Upper lobe of left lung (tissue), 6 donors: ENCODE data around the gene PDE11A. TPM values are rescaled to one million over a fixed set of nuclear protein-coding genes. Genes with fewer than 3 reads are reported as not detected.
A peak's percentile ranks its signal among the peaks of the same experiment; 100 is the strongest.

Experiments used
- ATAC-seq, 2 donors: fragments of 200-7000 bp; cut with Tn5 transposase; one replicate each; pipeline ENCODE4 v1.9.1; 2022; ENCODE audit warnings: mild to moderate bottlenecking in 2 of 2, moderate library complexity in 2 of 2; ENCODE audit not compliant: low FRiP score in 2 of 2
- DNase-seq, 2 donors: peaks; one replicate each; pipeline ENCODE4 v3.0.0-alpha.2; 2019 to 2020
- H3K27ac ChIP-seq, 4 donors: fragments of 200-600 bp; sonication (generic); one replicate each; pipeline ENCODE4 v1.5.1; 2016 to 2019
- H3K27me3 ChIP-seq, 4 donors: fragments of 200-600 bp; sonication (generic); one replicate each; pipeline ENCODE4 v1.5.1; 2017 to 2019
- H3K36me3 ChIP-seq, 4 donors: fragments of 200-600 bp; sonication (generic); one replicate each; pipeline ENCODE4 v1.5.1; 2016 to 2019
- H3K4me1 ChIP-seq, 4 donors: fragments of 200-600 bp; sonication (generic); one replicate each; pipeline ENCODE4 v1.5.1; 2018 to 2019
- H3K4me3 ChIP-seq, 4 donors: fragments of 200-600 bp; sonication (generic); one replicate each; pipeline ENCODE4 v1.5.1; 2017 to 2019; ENCODE audit warnings: mild to moderate bottlenecking in 2 of 4, moderate library complexity in 1 of 4
- H3K9me3 ChIP-seq, 4 donors: fragments of 200-600 bp; sonication (generic); one replicate each; pipeline ENCODE4 v1.5.1; 2018 to 2019
- EP300 ChIP-seq, 4 donors: sonication (generic); formaldehyde crosslinking; IDR thresholded peaks; one replicate each; pipeline ENCODE4 v1.5.1; 2017; ENCODE audit warnings: antibody characterized with exemption in 4 of 4, control low read depth in 2 of 4
- POLR2A ChIP-seq, 4 donors: fragments of 450-650 bp; IDR thresholded peaks; one replicate each; pipeline ENCODE4 v1.5.1; 2016 to 2017; ENCODE audit warnings: antibody characterized with exemption in 4 of 4, mild to moderate bottlenecking in 2 of 4
- POLR2AphosphoS5 ChIP-seq, 2 donors: sonication (generic); formaldehyde crosslinking; IDR thresholded peaks; one replicate each; pipeline ENCODE4 v1.5.1; 2017; ENCODE audit warnings: antibody characterized with exemption in 2 of 2
- WGBS, 2 donors: methylation state at CpG; one replicate each; pipeline ENCODE4 v1.1.5; 2017 to 2018; 5-methylcytosine and 5-hydroxymethylcytosine counted together
- total RNA-seq, 6 donors: library from RNA; depleted of rRNA in 4 of 6; stranded (reverse); fragments of >200 nt in 4 of 6; gene quantifications; one replicate each; pipeline versions ENCODE4 v1.1.0 to v1.2.1, GENCODE V29; 2016 to 2021
- TF ChIP-seq, protein P1 (sequence below), 6 experiments: fragments of 450-650 bp in 4 of 6; fragments of 200-600 bp in 2 of 6; sonication (generic) in 2 of 6; IDR thresholded peaks; one replicate each; pipeline ENCODE4 v1.5.1; 2016 to 2019; ENCODE audit warnings: antibody characterized with exemption in 6 of 6
- donor health status: DM: no; HTN: no; CAD: no; lungs with moderate emphysema.
- donor health status: DM: no; HTN: yes; CAD: no; lungs with severe emphysema.

PDE11A gene
- total RNA-seq, 6 donors from 2014 or later = 0.03 to 0.57 (median 0.33) TPM; not detected in 3

DNA sequence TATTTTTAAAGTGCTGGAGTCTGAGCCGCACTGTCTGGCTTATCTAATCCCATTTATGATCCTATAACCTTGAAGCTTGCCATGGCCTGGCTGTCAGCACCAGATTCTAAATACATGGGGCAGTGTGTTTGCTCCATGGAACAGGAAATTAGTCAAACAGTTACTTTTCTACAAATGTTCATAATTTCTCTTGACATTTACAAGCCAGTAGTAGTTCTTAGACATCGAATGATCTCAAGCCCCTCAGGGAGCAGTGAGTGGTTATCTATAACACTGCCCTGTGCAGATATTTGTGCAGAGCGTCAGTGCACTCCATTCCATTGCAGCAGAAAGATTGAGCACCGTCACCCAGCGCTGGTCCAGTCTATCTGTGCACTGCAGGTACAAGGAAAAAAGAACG, 474.8 kb downstream of the PDE11A start:
- Histone ChIP-seq H3K4me1 (peaks cover 0 to 4% (median 0%) of the 10 kb centered on the region in 4 donors), H3K36me3 (no peaks in the 10 kb centered on the region), H3K27me3 (no peaks in the 10 kb centered on the region), H3K27ac (no peak overlapping the region), H3K9me3 (no peaks in the 10 kb centered on the region), H3K4me3 (no peak overlapping the region)
- 62 to 70% methylated on average over 6 of the region's 6 CpGs for WGBS, 2 donors
- TF ChIP-seq POLR2A (IDR thresholded peaks at IDR 0.05) = no peak
- TF ChIP-seq, protein P1, sequence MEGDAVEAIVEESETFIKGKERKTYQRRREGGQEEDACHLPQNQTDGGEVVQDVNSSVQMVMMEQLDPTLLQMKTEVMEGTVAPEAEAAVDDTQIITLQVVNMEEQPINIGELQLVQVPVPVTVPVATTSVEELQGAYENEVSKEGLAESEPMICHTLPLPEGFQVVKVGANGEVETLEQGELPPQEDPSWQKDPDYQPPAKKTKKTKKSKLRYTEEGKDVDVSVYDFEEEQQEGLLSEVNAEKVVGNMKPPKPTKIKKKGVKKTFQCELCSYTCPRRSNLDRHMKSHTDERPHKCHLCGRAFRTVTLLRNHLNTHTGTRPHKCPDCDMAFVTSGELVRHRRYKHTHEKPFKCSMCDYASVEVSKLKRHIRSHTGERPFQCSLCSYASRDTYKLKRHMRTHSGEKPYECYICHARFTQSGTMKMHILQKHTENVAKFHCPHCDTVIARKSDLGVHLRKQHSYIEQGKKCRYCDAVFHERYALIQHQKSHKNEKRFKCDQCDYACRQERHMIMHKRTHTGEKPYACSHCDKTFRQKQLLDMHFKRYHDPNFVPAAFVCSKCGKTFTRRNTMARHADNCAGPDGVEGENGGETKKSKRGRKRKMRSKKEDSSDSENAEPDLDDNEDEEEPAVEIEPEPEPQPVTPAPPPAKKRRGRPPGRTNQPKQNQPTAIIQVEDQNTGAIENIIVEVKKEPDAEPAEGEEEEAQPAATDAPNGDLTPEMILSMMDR (IDR thresholded peaks at IDR 0.05) = no peak
- TF ChIP-seq POLR2AphosphoS5 (IDR thresholded peaks at IDR 0.05) = no peak
- no peak for TF ChIP-seq EP300 (IDR thresholded peaks at IDR 0.05)
- DNase-seq (no peak), ATAC-seq (peak in 1 of 2 donors; percentile 63)

DNA sequence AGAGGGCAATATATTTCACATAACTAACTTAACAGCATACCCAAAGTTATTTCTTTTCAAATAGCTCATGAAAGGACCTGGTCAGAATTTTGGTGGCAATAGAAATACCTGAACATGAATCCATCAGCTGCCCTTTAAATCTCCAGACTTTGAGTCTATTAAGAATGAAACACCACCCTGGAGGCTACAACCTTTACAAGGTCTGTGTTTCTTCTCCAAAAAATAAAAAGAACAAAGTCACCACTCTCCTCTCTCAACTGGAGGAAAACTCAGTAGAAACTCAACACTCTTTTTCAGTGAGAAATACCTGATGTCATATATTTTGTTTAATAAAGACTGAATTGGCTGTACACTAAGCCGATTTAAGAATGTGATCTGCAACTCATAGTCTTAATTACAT, 475.7 kb downstream of the PDE11A start:
- WGBS, 2 donors = 83 to 98% methylated on average over 1 of the region's 1 CpG
- ATAC-seq (no peak), DNase-seq (no peak)
- TF ChIP-seq POLR2A (IDR thresholded peaks at IDR 0.05) = no peak
- TF ChIP-seq POLR2AphosphoS5 (IDR thresholded peaks at IDR 0.05) = no peak
- no peak for TF ChIP-seq EP300 (IDR thresholded peaks at IDR 0.05)
- TF ChIP-seq, protein P1 (IDR thresholded peaks at IDR 0.05) = no peak
- no peaks in the 10 kb centered on the region for H3K9me3 ChIP-seq
- H3K27me3 ChIP-seq = no peaks in the 10 kb centered on the region
- H3K36me3 ChIP-seq = no peaks in the 10 kb centered on the region
- peaks cover 0 to 4% (median 0%) of the 10 kb centered on the region in 4 donors for H3K4me1 ChIP-seq
- H3K4me3 ChIP-seq = no peak overlapping the region
- no peak overlapping the region for H3K27ac ChIP-seq

DNA sequence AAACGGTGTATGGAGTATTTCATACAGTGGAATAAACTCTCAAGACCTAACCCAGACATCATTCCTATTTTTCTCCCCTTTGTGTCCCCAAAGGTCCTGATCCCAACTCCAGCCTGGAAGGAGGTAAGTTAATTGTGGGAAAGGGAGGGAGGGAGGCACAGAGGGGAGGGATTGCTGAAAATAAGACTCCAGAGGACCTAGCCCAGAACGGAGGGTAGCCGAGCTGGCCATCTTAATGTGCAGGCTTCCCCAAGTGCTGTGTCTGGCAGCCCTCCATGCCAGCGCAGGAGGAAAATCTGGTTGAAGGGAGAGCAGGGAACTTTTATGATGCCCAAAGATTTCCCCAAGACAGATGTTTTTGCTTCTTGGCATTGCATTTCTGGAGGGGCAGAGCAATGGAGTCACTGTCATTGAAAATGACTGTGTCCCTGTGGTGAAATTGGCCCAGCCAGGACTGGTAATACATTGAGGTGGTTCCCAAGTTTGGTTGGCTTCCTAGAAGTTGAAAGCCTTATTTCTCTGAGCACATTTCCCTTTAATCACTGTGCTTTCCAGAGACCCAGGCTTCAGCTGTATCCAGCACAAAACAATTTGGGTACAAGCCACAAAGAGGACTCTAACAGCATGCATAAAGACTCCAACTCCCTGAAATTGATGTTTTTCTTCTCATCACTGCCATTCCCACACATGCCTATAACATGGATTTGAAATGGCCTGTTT, 477.3 kb downstream of the PDE11A start:
- ATAC-seq (no peak), DNase-seq (no peak)
- H3K4me3 ChIP-seq = no peak overlapping the region
- H3K27me3 ChIP-seq = no peaks in the 10 kb centered on the region
- 92 to 94% methylated on average over 4 of the region's 4 CpGs for WGBS, 2 donors
- H3K27ac ChIP-seq = no peak overlapping the region
- TF ChIP-seq POLR2AphosphoS5 (IDR thresholded peaks at IDR 0.05) (no peak), EP300 (IDR thresholded peaks at IDR 0.05) (no peak), POLR2A (IDR thresholded peaks at IDR 0.05) (no peak)
- TF ChIP-seq, protein P1 (IDR thresholded peaks at IDR 0.05) = no peak
- H3K9me3 ChIP-seq = no peaks in the 10 kb centered on the region
- no peaks in the 10 kb centered on the region for H3K36me3 ChIP-seq
- peaks cover 0 to 4% (median 0%) of the 10 kb centered on the region in 4 donors for H3K4me1 ChIP-seq

DNA sequence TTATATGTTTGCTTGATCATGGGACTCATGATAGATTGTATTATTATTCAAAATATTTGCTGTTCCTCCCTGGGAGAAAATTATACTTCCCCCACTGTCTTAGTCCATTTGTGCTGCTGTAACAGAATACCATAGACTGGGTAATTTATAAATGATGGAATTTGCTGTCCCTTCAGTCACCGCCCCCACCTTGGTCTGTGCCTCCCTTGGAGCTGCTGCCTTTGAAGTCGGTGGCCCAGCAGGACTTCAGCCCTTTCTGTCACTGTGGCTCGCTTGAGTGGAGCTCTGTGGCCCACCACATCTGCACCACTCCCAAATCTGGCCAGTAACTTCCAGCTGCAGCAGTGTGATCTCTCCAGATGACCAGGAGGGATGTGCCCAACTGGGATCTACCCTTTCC, 479.2 kb downstream of the PDE11A start:
- Histone ChIP-seq H3K27ac (no peak overlapping the region), H3K27me3 (no peaks in the 10 kb centered on the region), H3K9me3 (no peaks in the 10 kb centered on the region), H3K36me3 (no peaks in the 10 kb centered on the region), H3K4me1 (peaks cover 0 to 2% (median 0%) of the 10 kb centered on the region in 4 donors), H3K4me3 (no peak overlapping the region)
- DNase-seq (no peak), ATAC-seq (no peak)
- TF ChIP-seq POLR2AphosphoS5 (IDR thresholded peaks at IDR 0.05) (no peak), POLR2A (IDR thresholded peaks at IDR 0.05) (no peak), EP300 (IDR thresholded peaks at IDR 0.05) (no peak)
- TF ChIP-seq, protein P1 (IDR thresholded peaks at IDR 0.05) = no peak
- 90 to 96% methylated on average over 3 of the region's 3 CpGs for WGBS, 2 donors

DNA sequence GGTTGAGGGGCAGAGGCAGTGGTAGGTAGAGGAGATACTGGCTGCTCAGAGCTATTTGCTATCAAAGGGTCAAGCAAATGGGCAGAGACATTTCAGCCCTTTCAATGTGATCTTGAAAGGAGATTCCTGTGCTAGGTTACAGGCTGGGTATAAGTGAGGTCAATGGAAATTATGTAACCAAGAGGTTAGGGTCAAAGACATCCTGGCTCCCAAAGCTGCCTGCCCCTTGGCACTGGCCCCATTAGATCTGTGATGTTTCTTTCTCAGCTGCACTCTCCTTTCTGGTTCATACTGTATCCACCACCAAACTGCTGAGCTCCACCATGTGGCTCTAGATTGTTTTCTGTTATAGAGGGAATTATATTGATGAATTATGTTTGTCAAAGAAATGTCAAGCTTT, 479.6 kb downstream of the PDE11A start:
- Histone ChIP-seq H3K27ac (no peak overlapping the region), H3K9me3 (no peaks in the 10 kb centered on the region), H3K4me1 (no peaks in the 10 kb centered on the region), H3K36me3 (no peaks in the 10 kb centered on the region), H3K4me3 (no peak overlapping the region), H3K27me3 (no peaks in the 10 kb centered on the region)
- TF ChIP-seq POLR2A (IDR thresholded peaks at IDR 0.05) (no peak), POLR2AphosphoS5 (IDR thresholded peaks at IDR 0.05) (no peak), EP300 (IDR thresholded peaks at IDR 0.05) (no peak)
- TF ChIP-seq, protein P1 (IDR thresholded peaks at IDR 0.05) = no peak
- DNase-seq (no peak), ATAC-seq (no peak)
